Activated naive CD8-positive, alpha-beta T cell treated with anti-CD3 and anti-CD28 coated beads, Interleukin-2, amount 50 U/mL, for 24 hours (primary cell): ENCODE results near the gene PTGDR2.

Experiments
- ATAC-seq: fragments of 150-1000 bp; cut with Tn5 transposase; one replicate; pipeline ENCODE4 v1.10.0; 2021
- DNase-seq: peaks from one replicate; pipeline ENCODE4 v3.0.0; 2021
- H3K27ac Mint-ChIP-seq: one replicate; pipeline ENCODE4 v1.8.0; 2021; ENCODE audit warnings: mild to moderate bottlenecking, mixed read lengths
- H3K27me3 Mint-ChIP-seq: one replicate; pipeline ENCODE4 v1.8.0; 2021; ENCODE audit warnings: mixed read lengths
- H3K36me3 Mint-ChIP-seq: one replicate; pipeline ENCODE4 v1.8.0; 2021; ENCODE audit warnings: low read depth, mixed read lengths
- H3K4me1 Mint-ChIP-seq: one replicate; pipeline ENCODE4 v1.8.0; 2021; ENCODE audit warnings: mixed read lengths
- H3K4me3 Mint-ChIP-seq: one replicate; pipeline ENCODE4 v1.8.0; 2021; ENCODE audit warnings: mild to moderate bottlenecking, moderate library complexity, mixed read lengths
- H3K9me3 Mint-ChIP-seq: one replicate; pipeline ENCODE4 v1.8.0; 2021; ENCODE audit warnings: mixed read lengths

Gene PTGDR2

GRCh38 chr11:60844045-60844869 lies 11.5 kb downstream of the PTGDR2 start:
- Mint-ChIP-seq H3K9me3 (no peaks in the 10 kb centered on the region), H3K36me3 (peaks cover 48% of the 10 kb centered on the region), H3K4me1 (peaks cover 37% of the 10 kb centered on the region), H3K4me3 (peak overlapping the region; percentile 88), H3K27ac (peak overlapping the region; percentile 97), H3K27me3 (no peaks in the 10 kb centered on the region)
- ATAC-seq (peak; percentile 21), DNase-seq (no peak)

GRCh38 chr11:60842668-60843600 lies 12.8 kb downstream of the PTGDR2 start:
- no peak for DNase-seq

GRCh38 chr11:60841797-60842667 lies 13.7 kb downstream of the PTGDR2 start, which contains the start of gene CCDC86:
Gene CCDC86, plus strand, starts transcription at chr11:60842113. Its CDS starts 12 bp downstream, at chr11:60842125.
- peak; percentile 100 for DNase-seq
- Mint-ChIP-seq H3K9me3 (no peaks in the 10 kb centered on the region), H3K27ac (peak within 1 kb of the TSS; percentile 97), H3K4me3 (peak within 1 kb of the TSS; percentile 88), H3K36me3 (peaks cover 34% of the 10 kb centered on the region), H3K27me3 (no peaks in the 10 kb centered on the region), H3K4me1 (peaks cover 39% of the 10 kb centered on the region)
- peak; percentile 89 for ATAC-seq

More at GRCh38 chr11:60842668-60843600, 12.8 kb downstream of the PTGDR2 start:
- H3K4me1 Mint-ChIP-seq, result peaks cover 37% of the 10 kb centered on the region
- no peaks in the 10 kb centered on the region for H3K9me3 Mint-ChIP-seq
- H3K4me3 Mint-ChIP-seq, result peak overlapping the region; percentile 88
- ATAC-seq, result peak; percentile 1
- peak overlapping the region; percentile 97 for H3K27ac Mint-ChIP-seq
- no peaks in the 10 kb centered on the region for H3K27me3 Mint-ChIP-seq
- peaks cover 41% of the 10 kb centered on the region for H3K36me3 Mint-ChIP-seq

- Mint-ChIP-seq H3K27ac (peak overlapping the region; percentile 97), H3K27me3 (no peaks in the 10 kb centered on the region), H3K4me3 (peak overlapping the region; percentile 88), H3K36me3 (peaks cover 32% of the 10 kb centered on the region), H3K4me1 (peaks cover 36% of the 10 kb centered on the region), H3K9me3 (no peaks in the 10 kb centered on the region)
- ATAC-seq, result no peak
- DNase-seq, result no peak
These were observed 15.0 kb downstream of the PTGDR2 start for GRCh38 chr11:60840470-60841430.

- H3K27ac Mint-ChIP-seq, result no peak overlapping the region
- no peaks in the 10 kb centered on the region for H3K27me3 Mint-ChIP-seq
- ATAC-seq (no peak), DNase-seq (no peak)
- no peak overlapping the region for H3K4me3 Mint-ChIP-seq
- peaks cover 15% of the 10 kb centered on the region for H3K4me1 Mint-ChIP-seq
- H3K9me3 Mint-ChIP-seq, result no peaks in the 10 kb centered on the region
- H3K36me3 Mint-ChIP-seq, result peaks cover 10% of the 10 kb centered on the region
These were observed 17.6 kb downstream of the PTGDR2 start for GRCh38 chr11:60838132-60838531.

- Mint-ChIP-seq H3K4me1 (peaks cover 15% of the 10 kb centered on the region), H3K4me3 (no peak overlapping the region), H3K27ac (no peak overlapping the region), H3K9me3 (no peaks in the 10 kb centered on the region), H3K36me3 (peaks cover 3% of the 10 kb centered on the region), H3K27me3 (no peaks in the 10 kb centered on the region)
- DNase-seq (no peak), ATAC-seq (no peak)
These were observed 18.8 kb downstream of the PTGDR2 start for GRCh38 chr11:60836866-60837515.

- no peak overlapping the region for H3K27ac Mint-ChIP-seq
- H3K4me3 Mint-ChIP-seq, result no peak overlapping the region
- no peaks in the 10 kb centered on the region for H3K9me3 Mint-ChIP-seq
- DNase-seq, result no peak
- no peaks in the 10 kb centered on the region for H3K27me3 Mint-ChIP-seq
- no peaks in the 10 kb centered on the region for H3K36me3 Mint-ChIP-seq
- ATAC-seq, result no peak
- H3K4me1 Mint-ChIP-seq, result peaks cover 5% of the 10 kb centered on the region
These were observed 20.3 kb downstream of the PTGDR2 start for GRCh38 chr11:60835534-60835846.

GRCh38 chr11:60834742-60835533 lies 20.8 kb downstream of the PTGDR2 start:
- Mint-ChIP-seq H3K4me3 (no peak overlapping the region), H3K27ac (no peak overlapping the region), H3K27me3 (no peaks in the 10 kb centered on the region), H3K36me3 (no peaks in the 10 kb centered on the region), H3K9me3 (no peaks in the 10 kb centered on the region), H3K4me1 (peaks cover 5% of the 10 kb centered on the region)
- DNase-seq (no peak), ATAC-seq (no peak)

- ATAC-seq (no peak), DNase-seq (no peak)
- Mint-ChIP-seq H3K4me1 (peaks cover 2% of the 10 kb centered on the region), H3K4me3 (no peak overlapping the region), H3K27me3 (no peaks in the 10 kb centered on the region), H3K36me3 (no peaks in the 10 kb centered on the region), H3K9me3 (no peaks in the 10 kb centered on the region), H3K27ac (no peak overlapping the region)
These were observed 24.2 kb downstream of the PTGDR2 start for GRCh38 chr11:60831501-60832079.

GRCh38 chr11:60831143-60831500 lies 24.6 kb downstream of the PTGDR2 start:
- Mint-ChIP-seq H3K9me3 (no peaks in the 10 kb centered on the region), H3K4me1 (peaks cover 2% of the 10 kb centered on the region), H3K36me3 (no peaks in the 10 kb centered on the region), H3K4me3 (no peak overlapping the region), H3K27ac (no peak overlapping the region), H3K27me3 (no peaks in the 10 kb centered on the region)
- ATAC-seq (peak; percentile 88), DNase-seq (peak; percentile 81)

- Mint-ChIP-seq H3K4me1 (peaks cover 2% of the 10 kb centered on the region), H3K4me3 (no peak overlapping the region), H3K36me3 (no peaks in the 10 kb centered on the region), H3K9me3 (no peaks in the 10 kb centered on the region), H3K27me3 (no peaks in the 10 kb centered on the region), H3K27ac (no peak overlapping the region)
- ATAC-seq (no peak), DNase-seq (no peak)
These were observed 25.1 kb downstream of the PTGDR2 start for GRCh38 chr11:60830478-60831142.

- DNase-seq (no peak), ATAC-seq (no peak)
- Mint-ChIP-seq H3K27ac (no peak overlapping the region), H3K27me3 (no peaks in the 10 kb centered on the region), H3K36me3 (no peaks in the 10 kb centered on the region), H3K4me3 (no peak overlapping the region), H3K4me1 (no peaks in the 10 kb centered on the region), H3K9me3 (no peaks in the 10 kb centered on the region)
These were observed 30.0 kb downstream of the PTGDR2 start for GRCh38 chr11:60825790-60826189.
